Activated naive CD8-positive, alpha-beta T cell treated with anti-CD3 and anti-CD28 coated beads for 36 hours (primary cell): Measurements from ENCODE around the gene C10orf143. TPM values are rescaled to one million over a fixed set of nuclear protein-coding genes. Genes with fewer than 3 reads are reported as not detected.

ENCODE experiments used
- total RNA-seq, 2 experiments: library from RNA; stranded (reverse); gene quantifications; one replicate each; pipeline ENCODE4 v1.2.3, GENCODE V29; 2021

Gene C10orf143
- total RNA-seq, 2 experiments from 2014 or later: 3.3 to 3.8 TPM

Other genes starting within 250 kb of the C10orf143 start
- not detected for gene EBF3, start 146.6 kb downstream of the C10orf143 start, total RNA-seq
- gene GLRX3, start 25.6 kb upstream of the C10orf143 start, total RNA-seq: 100 to 1,000 TPM; 142 to 146 TPM